ENCODE data around the gene HINT3.
A peak's percentile ranks its signal among the peaks of the same experiment; 100 is the strongest.

HINT3 gene

GRCh38 chr6:125983246-125983945, 26.8 kb downstream of the HINT3 start:
- TF ChIP-seq ZFX (IDR thresholded peaks at IDR 0.05) (no peak), CTCF (conservative IDR thresholded peaks at IDR 0.05) (no peak)
- no peak overlapping the region for H3K27ac ChIP-seq

GRCh38 chr6:125984311-125984710, 27.7 kb downstream of the HINT3 start:
- no peak overlapping the region for H3K27ac ChIP-seq
- TF ChIP-seq CTCF (conservative IDR thresholded peaks at IDR 0.05) (no peak), ZFX (IDR thresholded peaks at IDR 0.05) (no peak)

DNA sequence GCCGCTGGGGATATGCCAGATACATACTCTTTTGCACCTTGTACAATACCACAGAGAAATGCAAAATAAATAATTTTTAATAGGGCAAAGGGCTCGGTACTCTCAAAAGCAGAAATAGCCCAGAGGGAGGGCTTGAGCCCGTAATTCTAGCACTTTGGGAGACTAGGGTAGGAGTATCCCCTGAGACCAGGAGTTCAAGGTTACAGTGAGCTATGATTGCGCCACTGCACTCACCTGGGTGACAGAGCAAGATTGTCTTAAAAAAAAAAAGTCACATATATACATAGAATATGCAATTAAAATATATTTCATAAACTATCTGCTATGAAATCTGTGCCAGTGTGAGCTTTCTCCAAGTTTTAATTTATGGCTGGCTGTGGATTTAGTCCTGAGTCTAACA, 29.0 kb downstream of the HINT3 start:
- peak overlapping the region; percentile 77; the same call in 1 of the 2 replicates for H3K27ac ChIP-seq
- no peak for TF ChIP-seq CTCF (conservative IDR thresholded peaks at IDR 0.05)
- no peak for TF ChIP-seq ZFX (IDR thresholded peaks at IDR 0.05)

DNA sequence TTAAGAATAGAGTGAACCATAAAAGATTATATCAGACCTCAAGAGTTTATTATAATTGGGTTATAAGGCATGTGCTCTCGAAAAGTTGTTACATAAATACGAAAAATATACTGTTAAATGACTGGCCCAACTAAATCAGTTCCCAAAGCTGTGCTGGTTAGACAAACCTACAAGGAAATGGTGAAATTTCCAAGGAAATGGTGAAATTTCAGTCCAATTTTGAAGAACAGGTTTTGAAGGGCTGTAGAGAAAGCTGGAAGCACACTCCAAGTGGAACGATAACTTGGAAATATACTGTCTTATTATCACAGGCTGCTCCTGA, 29.4 kb downstream of the HINT3 start:
- H3K27ac ChIP-seq: peak overlapping the region; percentile 77
- TF ChIP-seq CTCF (conservative IDR thresholded peaks at IDR 0.05): no peak
- TF ChIP-seq ZFX (IDR thresholded peaks at IDR 0.05): no peak

GRCh38 chr6:125986301-125987025, 29.9 kb downstream of the HINT3 start, which contains the start of gene TRMT11:
Gene TRMT11, plus strand, starts transcription at chr6:125986540. Its CDS starts 11 bp downstream, at chr6:125986551.
- TF ChIP-seq ZFX (IDR thresholded peaks at IDR 0.05): no peak
- TF ChIP-seq CTCF (conservative IDR thresholded peaks at IDR 0.05): no peak
- H3K27ac ChIP-seq: peak within 1 kb of the TSS; percentile 77

DNA sequence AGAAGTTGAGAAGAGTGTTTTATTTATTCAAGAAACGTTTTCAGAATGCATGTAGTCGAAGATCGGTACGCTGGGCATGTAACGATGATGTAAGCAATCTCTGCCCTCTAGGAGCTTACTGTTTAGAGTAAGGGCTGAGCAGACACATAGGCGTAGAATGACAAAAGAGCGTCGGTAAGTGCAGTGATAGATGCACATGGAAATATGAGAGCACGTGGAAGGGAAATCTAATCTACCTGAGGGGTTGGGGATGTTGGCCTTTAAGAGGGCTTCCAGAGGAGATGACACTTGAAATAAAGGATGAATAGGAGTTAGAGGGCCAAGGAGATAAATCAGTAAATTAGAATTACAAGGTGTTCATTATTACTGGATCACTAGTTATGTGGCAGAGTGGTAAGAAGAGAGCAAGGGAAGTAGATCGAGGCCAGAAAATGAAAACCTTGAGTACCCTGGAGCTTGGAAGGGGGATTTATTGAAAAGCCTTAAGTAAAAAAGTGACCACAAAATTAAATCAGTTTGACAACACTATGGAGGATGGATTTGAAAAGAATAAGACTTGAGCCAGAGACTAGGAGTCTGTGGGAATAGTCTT, 30.6 kb downstream of the HINT3 start:
- peak overlapping the region; percentile 77 for H3K27ac ChIP-seq

More for the DNA sequence above, 30.6 kb downstream of the HINT3 start:
- no peak for TF ChIP-seq ZFX (IDR thresholded peaks at IDR 0.05)
- no peak for TF ChIP-seq CTCF (conservative IDR thresholded peaks at IDR 0.05)
